Astrocyte (in vitro differentiated cells and primary cell): ENCODE measurements around the gene OR2AT4.

Experiments
- CTCF ChIP-seq: IDR thresholded peaks from 2 replicates; pipeline ENCODE4 v1.5.1; 2011; ENCODE audit warnings: low read depth, mild to moderate bottlenecking, inconsistent platforms, low read length, moderate library complexity; ENCODE audit not compliant: insufficient read depth
- EZH2 ChIP-seq: IDR thresholded peaks from 2 replicates; pipeline ENCODE4 v1.6.1; 2012; ENCODE audit warnings: mild to moderate bottlenecking, low read length, inconsistent platforms; ENCODE audit not compliant: insufficient read depth

- TF ChIP-seq CTCF (no peak), EZH2 (no peak)
These were observed 3.6 kb upstream of the OR2AT4 start for GRCh38 chr11:75100314-75100713.
